MCF 10A (cell line): Measurements from ENCODE around the gene SEMA3A. TPM values are rescaled to one million over a fixed set of nuclear protein-coding genes. Genes with fewer than 3 reads are reported as not detected.
A peak's percentile ranks its signal among the peaks of the same experiment; 100 is the strongest.

Experiments used
- BruUV-seq: library from RNA; stranded (reverse); fragments of 400-500 nt; replicated peaks from 2 replicates; lab custom pipeline; 2021; lab: Mats Ljungman, UMichigan
- CTCF ChIA-PET: fragments of 300-600 bp; sonication (Branson Sonifier 250); formaldehyde crosslinking; extraction: SDS; loops from one replicate; lab custom pipeline; 2021; ENCODE audit warnings: antibody characterized with exemption, inconsistent platforms; lab: Yijun Ruan, JAX
- POLR2A ChIA-PET: fragments of 300-600, 350-650 bp; sonication (Branson Sonifier 250); formaldehyde crosslinking; extraction: SDS; loops from one replicate; lab custom pipeline; 2020; ENCODE audit warnings: antibody characterized with exemption, inconsistent platforms; lab: Yijun Ruan, JAX
- DNase-seq: peaks from one replicate; pipeline ENCODE4 v3.0.0-alpha.2; 2018; ENCODE audit not compliant: unreplicated experiment
- H3K27ac Mint-ChIP-seq: one replicate; pipeline ENCODE4 v1.8.0; 2022; ENCODE audit warnings: mild to moderate bottlenecking, low read depth, mixed read lengths; ENCODE audit not compliant: unreplicated experiment
- H3K27me3 Mint-ChIP-seq: one replicate; pipeline ENCODE4 v1.8.0; 2022; ENCODE audit warnings: mixed read lengths; ENCODE audit not compliant: insufficient read depth, unreplicated experiment
- H3K36me3 Mint-ChIP-seq: one replicate; pipeline ENCODE4 v1.8.0; 2022; ENCODE audit warnings: mild to moderate bottlenecking, moderate library complexity, mixed read lengths; ENCODE audit not compliant: insufficient read depth, unreplicated experiment
- H3K4me1 Mint-ChIP-seq: one replicate; pipeline ENCODE4 v1.8.0; 2022; ENCODE audit warnings: mixed read lengths; ENCODE audit not compliant: insufficient read depth, unreplicated experiment
- H3K4me3 Mint-ChIP-seq: one replicate; pipeline ENCODE4 v1.8.0; 2022; ENCODE audit warnings: mild to moderate bottlenecking, moderate library complexity, mixed read lengths; ENCODE audit not compliant: unreplicated experiment
- H3K9me3 Mint-ChIP-seq: one replicate; pipeline ENCODE4 v1.8.0; 2022; ENCODE audit warnings: mixed read lengths; ENCODE audit not compliant: unreplicated experiment
- intact Hi-C: fragments of 100-400 bp; cut with micrococcal nuclease; formaldehyde crosslinking; loops from 2 replicates; pipeline ENCODE4 v1.14.1; 2022
- total RNA-seq: library from RNA; stranded (reverse); gene quantifications from 2 replicates; pipeline ENCODE4 v1.2.3, GENCODE V29; 2022
- TF ChIP-seq, protein P1 (sequence below): fragments of 200-600 bp; IDR thresholded peaks from one replicate; pipeline ENCODE4 v1.8.0; 2022; ENCODE audit warnings: antibody characterized with exemption, mild to moderate bottlenecking; ENCODE audit not compliant: unreplicated experiment

SEMA3A gene
- total RNA-seq, 1 experiment from 2014 or later, result 3.2 TPM

- Mint-ChIP-seq H3K4me3 (no peak overlapping the region), H3K36me3 (no peaks in the 10 kb centered on the region), H3K9me3 (no peaks in the 10 kb centered on the region), H3K4me1 (peaks cover 8% of the 10 kb centered on the region), H3K27me3 (no peaks in the 10 kb centered on the region), H3K27ac (no peak overlapping the region)
- POLR2A ChIA-PET, result interaction anchor here (0.7 kb wide), 1 partner anchor 70 kb away, joined by 3 read pairs; no protein-coding TSS in a partner anchor
- no peak for DNase-seq
- intact Hi-C loops, result no loop called here
- no TSS peak for BruUV-seq
- CTCF ChIA-PET, result no interaction called here
- TF ChIP-seq, protein P1, sequence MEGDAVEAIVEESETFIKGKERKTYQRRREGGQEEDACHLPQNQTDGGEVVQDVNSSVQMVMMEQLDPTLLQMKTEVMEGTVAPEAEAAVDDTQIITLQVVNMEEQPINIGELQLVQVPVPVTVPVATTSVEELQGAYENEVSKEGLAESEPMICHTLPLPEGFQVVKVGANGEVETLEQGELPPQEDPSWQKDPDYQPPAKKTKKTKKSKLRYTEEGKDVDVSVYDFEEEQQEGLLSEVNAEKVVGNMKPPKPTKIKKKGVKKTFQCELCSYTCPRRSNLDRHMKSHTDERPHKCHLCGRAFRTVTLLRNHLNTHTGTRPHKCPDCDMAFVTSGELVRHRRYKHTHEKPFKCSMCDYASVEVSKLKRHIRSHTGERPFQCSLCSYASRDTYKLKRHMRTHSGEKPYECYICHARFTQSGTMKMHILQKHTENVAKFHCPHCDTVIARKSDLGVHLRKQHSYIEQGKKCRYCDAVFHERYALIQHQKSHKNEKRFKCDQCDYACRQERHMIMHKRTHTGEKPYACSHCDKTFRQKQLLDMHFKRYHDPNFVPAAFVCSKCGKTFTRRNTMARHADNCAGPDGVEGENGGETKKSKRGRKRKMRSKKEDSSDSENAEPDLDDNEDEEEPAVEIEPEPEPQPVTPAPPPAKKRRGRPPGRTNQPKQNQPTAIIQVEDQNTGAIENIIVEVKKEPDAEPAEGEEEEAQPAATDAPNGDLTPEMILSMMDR, result no peak
Observed at GRCh38 chr7:84142726-84143125, 51.9 kb downstream of the SEMA3A start.

DNA sequence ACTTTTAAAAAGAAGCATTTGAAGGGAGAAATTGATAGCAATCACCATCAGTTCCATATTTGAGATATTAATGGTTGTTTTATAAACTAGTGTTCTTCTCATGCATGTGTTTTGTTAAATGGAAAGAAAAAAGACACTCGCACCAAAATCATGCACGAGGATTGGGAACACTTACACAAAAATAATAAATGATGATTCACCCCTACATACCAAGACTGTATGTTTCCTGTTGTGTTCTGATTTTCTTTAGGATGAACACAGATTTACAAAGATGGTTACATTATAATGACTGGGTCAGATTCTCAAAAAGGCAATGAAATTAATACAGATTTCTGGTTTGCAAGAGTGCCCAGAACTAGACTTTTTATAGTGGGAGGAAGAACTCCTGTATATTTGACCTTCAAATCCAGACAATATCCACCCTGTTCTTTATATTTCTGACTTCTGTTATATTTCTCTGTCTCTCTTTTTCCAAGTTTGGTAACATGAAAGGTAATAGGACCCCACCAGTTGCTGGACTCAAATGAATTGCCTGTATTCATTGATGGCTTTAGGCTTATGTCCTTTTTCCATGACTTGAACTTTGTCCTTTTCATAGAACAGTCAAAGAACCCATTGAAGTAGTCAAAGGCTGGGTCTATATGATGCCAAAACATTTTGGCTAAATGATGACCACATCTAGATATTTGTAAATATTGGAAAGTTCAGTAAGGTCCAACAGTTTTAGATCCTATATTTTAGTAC is 54.4 kb downstream of the SEMA3A start:
- ChIA-PET CTCF (no interaction called here), POLR2A (no interaction called here)
- H3K27ac Mint-ChIP-seq, result peak overlapping the region; percentile 7
- no peaks in the 10 kb centered on the region for H3K36me3 Mint-ChIP-seq
- peaks cover 8% of the 10 kb centered on the region for H3K4me1 Mint-ChIP-seq
- TF ChIP-seq, protein P1, result no peak
- no peaks in the 10 kb centered on the region for H3K27me3 Mint-ChIP-seq
- H3K4me3 Mint-ChIP-seq, result no peak overlapping the region
- peak; percentile 4 for DNase-seq
- BruUV-seq, result no TSS peak
- intact Hi-C loops, result no loop called here
- H3K9me3 Mint-ChIP-seq, result no peaks in the 10 kb centered on the region

DNA sequence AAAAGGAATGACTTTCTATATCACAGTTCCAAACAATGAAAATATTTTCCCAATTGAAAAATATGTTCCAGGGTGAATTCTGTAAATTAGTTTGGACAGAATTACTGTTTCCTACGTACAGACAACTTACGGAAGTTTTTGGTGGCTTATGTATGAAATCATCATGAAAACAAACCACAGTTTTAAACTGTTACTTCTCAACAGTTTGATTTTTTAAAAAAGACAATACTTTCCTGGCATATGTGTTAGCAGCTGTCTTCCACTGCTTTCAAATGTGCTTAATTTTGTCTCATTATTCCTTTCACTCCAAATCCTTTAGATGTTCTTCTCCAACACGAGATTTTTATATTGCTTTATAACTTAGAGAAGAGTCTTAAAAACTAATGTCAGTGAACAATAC is 56.2 kb downstream of the SEMA3A start:
- BruUV-seq, result no TSS peak
- TF ChIP-seq, protein P1, result no peak
- no peak for DNase-seq
- no peaks in the 10 kb centered on the region for H3K36me3 Mint-ChIP-seq
- no peak overlapping the region for H3K4me3 Mint-ChIP-seq
- H3K4me1 Mint-ChIP-seq, result peaks cover 8% of the 10 kb centered on the region
- no peaks in the 10 kb centered on the region for H3K27me3 Mint-ChIP-seq
- no peaks in the 10 kb centered on the region for H3K9me3 Mint-ChIP-seq
- intact Hi-C loops, result no loop called here
- H3K27ac Mint-ChIP-seq, result no peak overlapping the region
- ChIA-PET POLR2A (interaction anchor here (0.5 kb wide), 1 partner anchor 983 kb away, joined by 3 read pairs; no protein-coding TSS in a partner anchor), CTCF (interaction anchor here (0.6 kb wide), 1 partner anchor 1357 kb away, joined by 3 read pairs; no protein-coding TSS in a partner anchor)

GRCh38 chr7:84137812-84138211 is 56.8 kb downstream of the SEMA3A start:
- POLR2A ChIA-PET, result no interaction called here
- H3K27ac Mint-ChIP-seq, result no peak overlapping the region
- no peaks in the 10 kb centered on the region for H3K9me3 Mint-ChIP-seq
- CTCF ChIA-PET, result no interaction called here
- H3K4me3 Mint-ChIP-seq, result no peak overlapping the region
- TF ChIP-seq, protein P1, result no peak
- no peaks in the 10 kb centered on the region for H3K36me3 Mint-ChIP-seq
- BruUV-seq, result no TSS peak
- intact Hi-C loops, result no loop called here
- H3K27me3 Mint-ChIP-seq, result no peaks in the 10 kb centered on the region
- peaks cover 8% of the 10 kb centered on the region for H3K4me1 Mint-ChIP-seq
- no peak for DNase-seq
